Measurements from ENCODE around the gene LAMC2.

DNA sequence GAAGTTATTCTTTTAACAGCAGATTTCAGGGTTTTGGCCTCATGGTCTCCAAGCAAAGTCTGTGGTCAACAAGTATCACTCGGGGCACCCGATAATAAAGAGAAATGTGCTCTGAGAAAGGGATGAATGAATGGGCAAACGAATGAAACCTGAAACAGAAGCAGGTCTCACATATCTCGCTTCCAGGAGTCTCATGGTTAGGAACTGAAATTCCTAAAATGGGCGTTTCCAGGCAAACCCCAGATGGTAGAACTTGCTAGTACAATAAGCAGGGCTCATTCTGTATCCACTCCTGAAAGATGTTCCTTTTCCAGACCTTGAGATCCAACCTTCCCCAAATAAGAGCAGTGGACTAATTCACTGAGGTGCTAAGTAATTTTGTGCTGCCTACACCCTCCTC is 87.2 kb downstream of the LAMC2 start:
- TF ChIP-seq, protein P1, sequence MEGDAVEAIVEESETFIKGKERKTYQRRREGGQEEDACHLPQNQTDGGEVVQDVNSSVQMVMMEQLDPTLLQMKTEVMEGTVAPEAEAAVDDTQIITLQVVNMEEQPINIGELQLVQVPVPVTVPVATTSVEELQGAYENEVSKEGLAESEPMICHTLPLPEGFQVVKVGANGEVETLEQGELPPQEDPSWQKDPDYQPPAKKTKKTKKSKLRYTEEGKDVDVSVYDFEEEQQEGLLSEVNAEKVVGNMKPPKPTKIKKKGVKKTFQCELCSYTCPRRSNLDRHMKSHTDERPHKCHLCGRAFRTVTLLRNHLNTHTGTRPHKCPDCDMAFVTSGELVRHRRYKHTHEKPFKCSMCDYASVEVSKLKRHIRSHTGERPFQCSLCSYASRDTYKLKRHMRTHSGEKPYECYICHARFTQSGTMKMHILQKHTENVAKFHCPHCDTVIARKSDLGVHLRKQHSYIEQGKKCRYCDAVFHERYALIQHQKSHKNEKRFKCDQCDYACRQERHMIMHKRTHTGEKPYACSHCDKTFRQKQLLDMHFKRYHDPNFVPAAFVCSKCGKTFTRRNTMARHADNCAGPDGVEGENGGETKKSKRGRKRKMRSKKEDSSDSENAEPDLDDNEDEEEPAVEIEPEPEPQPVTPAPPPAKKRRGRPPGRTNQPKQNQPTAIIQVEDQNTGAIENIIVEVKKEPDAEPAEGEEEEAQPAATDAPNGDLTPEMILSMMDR (IDR thresholded peaks at IDR 0.05), result no peak
- TF ChIP-seq POLR2A (IDR thresholded peaks at IDR 0.05), result no peak
